Smooth muscle cell of the umbilical artery (primary cell): ENCODE measurements around the gene ARHGEF9. TPM values are rescaled to one million over a fixed set of nuclear protein-coding genes. Genes with fewer than 3 reads are reported as not detected.

Experiments
- total RNA-seq: library from RNA; depleted of rRNA; stranded (reverse); fragments of >200 nt; gene quantifications from 2 replicates; pipeline ENCODE4 v1.2.3, GENCODE V29; 2014

The ARHGEF9 gene
- 11.6 and 14.0 TPM in 2 replicates for total RNA-seq

DNA sequence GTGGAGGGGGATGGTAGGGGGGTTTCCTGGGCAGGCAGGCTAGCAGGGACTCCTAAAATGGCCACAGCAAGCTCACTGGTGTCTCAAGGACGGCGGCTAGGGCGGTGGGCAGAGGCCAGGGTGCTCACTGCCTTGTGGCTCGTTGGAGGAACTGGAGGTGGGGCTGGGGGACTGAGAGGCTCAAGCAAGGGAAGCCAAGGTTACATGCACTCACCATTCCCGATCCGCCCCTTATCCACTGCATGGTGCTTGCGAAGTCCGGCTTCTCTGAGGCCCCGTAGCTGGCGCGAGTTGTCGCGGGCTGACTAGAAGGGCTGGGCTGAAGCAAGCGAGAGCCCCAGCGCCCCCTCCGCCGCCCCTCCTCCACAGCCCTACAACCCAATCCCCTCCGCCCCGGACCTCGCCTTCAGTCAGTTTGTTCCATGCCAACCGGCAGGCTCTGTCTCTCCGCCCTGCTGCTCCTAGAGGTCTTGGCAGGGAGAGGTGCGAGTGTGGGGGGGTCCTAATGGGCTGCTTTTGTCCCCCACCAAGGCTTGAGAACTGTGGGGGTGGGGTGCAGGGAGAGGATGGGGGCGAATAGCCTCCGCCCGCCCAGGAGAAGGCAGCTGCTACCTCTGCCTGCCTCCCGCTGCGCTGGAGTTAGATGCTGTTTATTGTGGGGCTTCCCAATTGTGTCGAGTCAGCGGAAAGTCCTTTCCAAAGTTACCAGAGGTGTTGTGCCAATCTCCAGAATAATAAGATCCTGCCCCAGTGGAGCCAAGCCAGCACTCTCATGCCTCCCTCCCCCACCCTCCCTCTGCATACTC is at the start of gene ARHGEF9:
ARHGEF9 (minus strand) TSS at position 313 of the 806 bp plus-strand sequence; CDS start at position 244, 69 bp downstream.

